ENCODE measurements around the gene SPR. TPM values are rescaled to one million over a fixed set of nuclear protein-coding genes. Genes with fewer than 3 reads are reported as not detected.
A peak's percentile ranks its signal among the peaks of the same experiment; 100 is the strongest.

SPR gene
- polyA plus RNA-seq, 2 of the 4 experiments (the other 2 are of a cell fraction) = 88.5 to 138 TPM

DNA sequence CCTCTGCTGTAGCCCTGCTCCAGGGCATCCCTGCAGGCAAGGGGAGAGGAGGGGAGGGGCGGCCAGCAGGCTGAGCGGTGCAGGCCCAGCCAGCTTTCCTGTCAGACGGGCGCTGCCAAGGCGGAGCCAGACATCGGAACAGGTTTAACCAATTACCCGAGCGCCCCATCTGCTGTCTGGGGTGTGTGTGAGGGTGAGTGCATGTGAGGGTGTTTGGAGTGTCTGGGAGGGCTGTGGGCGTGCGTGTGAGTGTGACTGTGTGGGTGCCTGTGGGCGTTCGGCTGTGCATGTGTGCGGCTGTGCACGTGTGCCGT lies 50.1 kb downstream of the SPR start:
- WGBS (ENCODE audit: missing lambda C conversion rate) = 91% methylated on average over 14 of the region's 15 CpGs
- Histone ChIP-seq H3K4me3 (no peak overlapping the region), H3K4me1 (no peaks in the 10 kb centered on the region), H3K27ac (no peak overlapping the region), H3K9me3 (no peaks in the 10 kb centered on the region), H3K4me2 (no peak overlapping the region)
- ATAC-seq (peak in 1 of 2 experiments; percentile 16; a peak in 3 of 6 replicates), DNase-seq (ENCODE audit: low read depth in 1 of 2, low spot score in 1 of 2) (no peak), FAIRE-seq (no peak)
- CTCF ChIA-PET = interaction anchor here (1.2 to 8.6 kb wide), 4 partner anchors 16 to 44 kb away, joined by 3 to 85 read pairs (median 4); no protein-coding TSS in a partner anchor
- POLR2A ChIA-PET = no interaction called here
- TF ChIP-seq CEBPB (IDR thresholded peaks at IDR 0.05) = no peak
- no peak for TF ChIP-seq MAFK (IDR thresholded peaks at IDR 0.05; ENCODE audit: partially characterized antibody)
- TF ChIP-seq, protein P1, sequence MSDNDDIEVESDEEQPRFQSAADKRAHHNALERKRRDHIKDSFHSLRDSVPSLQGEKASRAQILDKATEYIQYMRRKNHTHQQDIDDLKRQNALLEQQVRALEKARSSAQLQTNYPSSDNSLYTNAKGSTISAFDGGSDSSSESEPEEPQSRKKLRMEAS (IDR thresholded peaks at IDR 0.05) = no peak
- no peak for TF ChIP-seq SMC3 (IDR thresholded peaks at IDR 0.05)

GRCh38 chr2:72938455-72938854 lies 51.2 kb downstream of the SPR start:
- Histone ChIP-seq H3K9me3 (no peaks in the 10 kb centered on the region), H3K27ac (no peak overlapping the region), H3K4me3 (no peak overlapping the region), H3K4me2 (no peak overlapping the region), H3K4me1 (no peaks in the 10 kb centered on the region)
- DNase-seq (ENCODE audit: low read depth in 1 of 2, low spot score in 1 of 2) (no peak), ATAC-seq (no peak), FAIRE-seq (no peak)
- 88% methylated on average over 5 of the region's 5 CpGs for WGBS (ENCODE audit: missing lambda C conversion rate)
- CTCF ChIA-PET = interaction anchor here (0.9 to 8.6 kb wide), 9 partner anchors 9 to 239 kb away, joined by 3 to 85 read pairs (median 3); no protein-coding TSS in a partner anchor
- POLR2A ChIA-PET = no interaction called here
- TF ChIP-seq CHD4 (IDR thresholded peaks at IDR 0.05; ENCODE audit: borderline replicate concordance) (no peak), EHF (CRISPR knock-in tag; IDR thresholded peaks at IDR 0.05) (no peak), FOSL2 (IDR thresholded peaks at IDR 0.05) (no peak), FOSL2 (CRISPR knock-in tag; IDR thresholded peaks at IDR 0.05) (no peak), JUNB (IDR thresholded peaks at IDR 0.05) (no peak), PHF8 (IDR thresholded peaks at IDR 0.05; ENCODE audit: borderline replicate concordance, low read depth) (no peak), HOXA7 (CRISPR knock-in tag; IDR thresholded peaks at IDR 0.05) (no peak), NR3C1 (IDR thresholded peaks at IDR 0.05) (no peak), EP300 (IDR thresholded peaks at IDR 0.05) (no peak), GATA3 (IDR thresholded peaks at IDR 0.05; ENCODE audit: borderline replicate concordance) (no peak), SMC3 (IDR thresholded peaks at IDR 0.05) (no peak), POLR2AphosphoS2 (conservative IDR thresholded peaks at IDR 0.05; ENCODE audit: low read length) (no peak), KDM1A (IDR thresholded peaks at IDR 0.05; ENCODE audit: low read depth) (no peak), CHD2 (IDR thresholded peaks at IDR 0.05; ENCODE audit: low read length, partially characterized antibody) (no peak), NPAS2 (CRISPR knock-in tag; IDR thresholded peaks at IDR 0.05; ENCODE audit: borderline replicate concordance) (no peak)
- TF ChIP-seq, protein P1 (IDR thresholded peaks at IDR 0.05) = no peak
- TF ChIP-seq, protein P2, sequence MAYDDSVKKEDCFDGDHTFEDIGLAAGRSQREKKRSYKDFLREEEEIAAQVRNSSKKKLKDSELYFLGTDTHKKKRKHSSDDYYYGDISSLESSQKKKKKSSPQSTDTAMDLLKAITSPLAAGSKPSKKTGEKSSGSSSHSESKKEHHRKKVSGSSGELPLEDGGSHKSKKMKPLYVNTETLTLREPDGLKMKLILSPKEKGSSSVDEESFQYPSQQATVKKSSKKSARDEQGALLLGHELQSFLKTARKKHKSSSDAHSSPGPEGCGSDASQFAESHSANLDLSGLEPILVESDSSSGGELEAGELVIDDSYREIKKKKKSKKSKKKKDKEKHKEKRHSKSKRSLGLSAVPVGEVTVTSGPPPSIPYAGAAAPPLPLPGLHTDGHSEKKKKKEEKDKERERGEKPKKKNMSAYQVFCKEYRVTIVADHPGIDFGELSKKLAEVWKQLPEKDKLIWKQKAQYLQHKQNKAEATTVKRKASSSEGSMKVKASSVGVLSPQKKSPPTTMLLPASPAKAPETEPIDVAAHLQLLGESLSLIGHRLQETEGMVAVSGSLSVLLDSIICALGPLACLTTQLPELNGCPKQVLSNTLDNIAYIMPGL (CRISPR knock-in tag; IDR thresholded peaks at IDR 0.05; ENCODE audit: borderline replicate concordance) = no peak
- TF ChIP-seq, protein P3, sequence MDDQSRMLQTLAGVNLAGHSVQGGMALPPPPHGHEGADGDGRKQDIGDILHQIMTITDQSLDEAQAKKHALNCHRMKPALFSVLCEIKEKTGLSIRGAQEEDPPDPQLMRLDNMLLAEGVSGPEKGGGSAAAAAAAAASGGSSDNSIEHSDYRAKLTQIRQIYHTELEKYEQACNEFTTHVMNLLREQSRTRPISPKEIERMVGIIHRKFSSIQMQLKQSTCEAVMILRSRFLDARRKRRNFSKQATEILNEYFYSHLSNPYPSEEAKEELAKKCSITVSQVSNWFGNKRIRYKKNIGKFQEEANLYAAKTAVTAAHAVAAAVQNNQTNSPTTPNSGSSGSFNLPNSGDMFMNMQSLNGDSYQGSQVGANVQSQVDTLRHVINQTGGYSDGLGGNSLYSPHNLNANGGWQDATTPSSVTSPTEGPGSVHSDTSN (IDR thresholded peaks at IDR 0.05) = no peak

DNA sequence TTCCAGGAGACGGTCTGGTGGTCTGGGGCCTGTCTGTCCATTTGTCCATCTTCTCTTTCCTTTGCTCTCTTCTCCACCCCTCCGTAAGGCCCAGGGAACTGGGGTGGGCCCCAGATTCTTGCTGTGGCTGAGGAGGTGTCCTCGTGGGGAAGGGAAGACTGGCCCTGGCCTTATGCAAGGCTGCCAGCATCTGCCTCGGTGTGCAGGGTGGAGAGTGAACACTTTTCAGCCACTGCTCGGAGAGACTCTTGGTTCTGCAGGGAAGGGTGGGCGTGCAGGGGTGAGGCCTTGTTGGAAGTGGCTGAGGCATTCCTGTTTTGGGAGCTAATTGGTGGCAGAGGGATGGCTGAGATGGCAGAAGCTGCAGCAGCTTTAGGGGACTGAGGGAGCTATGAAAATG lies 53.2 kb downstream of the SPR start:
- CTCF ChIA-PET = interaction anchor here (1.1 to 3.1 kb wide), 8 partner anchors 10 to 237 kb away, joined by 3 to 15 read pairs (median 4); no protein-coding TSS in a partner anchor
- FAIRE-seq (no peak), ATAC-seq (no peak), DNase-seq (ENCODE audit: low read depth in 1 of 2, low spot score in 1 of 2) (no peak)
- Histone ChIP-seq H3K9me3 (no peaks in the 10 kb centered on the region), H3K4me2 (no peak overlapping the region), H3K27ac (no peak overlapping the region), H3K4me1 (no peaks in the 10 kb centered on the region), H3K4me3 (no peak overlapping the region)
- WGBS (ENCODE audit: missing lambda C conversion rate) = 92% methylated on average over 6 of the region's 6 CpGs
- POLR2A ChIA-PET = no interaction called here
- TF ChIP-seq ZSCAN20 (CRISPR knock-in tag; IDR thresholded peaks at IDR 0.05) (no peak), PHF8 (IDR thresholded peaks at IDR 0.05; ENCODE audit: borderline replicate concordance, low read depth) (no peak), ESRRA (IDR thresholded peaks at IDR 0.05; ENCODE audit: borderline replicate concordance, low read length) (no peak), HOXA7 (CRISPR knock-in tag; IDR thresholded peaks at IDR 0.05) (no peak), RARB (CRISPR knock-in tag; IDR thresholded peaks at IDR 0.05) (no peak), HEYL (CRISPR knock-in tag; IDR thresholded peaks at IDR 0.05) (no peak), POLR2AphosphoS2 (conservative IDR thresholded peaks at IDR 0.05; ENCODE audit: low read length) (no peak), ZNF302 (CRISPR knock-in tag; IDR thresholded peaks at IDR 0.05) (no peak), NPAS2 (CRISPR knock-in tag; IDR thresholded peaks at IDR 0.05; ENCODE audit: borderline replicate concordance) (no peak), RAD21 (conservative IDR thresholded peaks at IDR 0.05 in 1 of 2, IDR thresholded peaks at IDR 0.05 in 1 of 2) (no peak), HOXB13 (CRISPR knock-in tag; IDR thresholded peaks at IDR 0.05; ENCODE audit: low read depth) (no peak)

All from A549 (cell line).